ENCODE results near the gene ADGRV1.
A peak's percentile ranks its signal among the peaks of the same experiment; 100 is the strongest.
"Not testable (repeated sequence)": the region's sequence is repeated elsewhere in the genome, so short reads cannot be mapped to it uniquely, and the experiment has no call there.

ADGRV1 gene

GRCh38 chr5:91030521-91031401, 472.2 kb downstream of the ADGRV1 start:
- H3K9me3 ChIP-seq (ENCODE audit: low read length), result no peaks in the 10 kb centered on the region
- H3K36me3 ChIP-seq (ENCODE audit: insufficient read depth, low read length), result no peaks in the 10 kb centered on the region
- H3K4me1 ChIP-seq (ENCODE audit: insufficient read depth, low read length), result peaks cover 39% of the 10 kb centered on the region
- H3K9ac ChIP-seq (ENCODE audit: low read length), result no peak overlapping the region
- no peak overlapping the region for H3K4me3 ChIP-seq (ENCODE audit: low read depth in 1 of 2, low read length in 2 of 2)
- no peak overlapping the region for H3K27ac ChIP-seq (ENCODE audit: low read depth, low read length)
- H3K27me3 ChIP-seq (ENCODE audit: control insufficient read depth in 1 of 2, insufficient read depth in 2 of 2, low read length in 2 of 2), result no peaks in the 10 kb centered on the region

DNA sequence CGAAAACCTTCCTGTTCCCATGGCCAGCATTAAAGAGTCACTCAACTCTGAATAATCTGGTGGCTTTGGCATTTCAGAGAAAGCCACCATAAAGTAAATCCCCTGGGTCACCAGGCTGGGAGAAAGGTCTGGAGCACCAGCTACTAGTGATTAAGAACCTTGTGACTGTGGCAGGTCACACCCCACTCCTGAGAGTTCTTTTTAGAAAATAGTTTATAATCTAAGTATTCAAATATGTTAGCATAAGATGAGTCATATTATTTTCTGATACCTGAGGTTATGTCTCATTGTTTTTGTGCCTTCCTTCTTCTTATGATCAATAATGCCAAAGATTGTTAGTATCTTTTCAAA, 472.8 kb downstream of the ADGRV1 start:
- no peak overlapping the region for H3K4me3 ChIP-seq (ENCODE audit: low read depth in 1 of 2, low read length in 2 of 2)
- H3K4me1 ChIP-seq (ENCODE audit: insufficient read depth, low read length), result peaks cover 32% of the 10 kb centered on the region

GRCh38 chr5:91032125-91032524, 473.5 kb downstream of the ADGRV1 start:
- H3K4me3 ChIP-seq (ENCODE audit: low read depth in 1 of 2, low read length in 2 of 2), result no peak overlapping the region
- peaks cover 29% of the 10 kb centered on the region for H3K4me1 ChIP-seq (ENCODE audit: insufficient read depth, low read length)
- no peak overlapping the region for H3K9ac ChIP-seq (ENCODE audit: low read length)
- no peaks in the 10 kb centered on the region for H3K9me3 ChIP-seq (ENCODE audit: low read length)
- H3K27me3 ChIP-seq (ENCODE audit: control insufficient read depth in 1 of 2, insufficient read depth in 2 of 2, low read length in 2 of 2), result no peaks in the 10 kb centered on the region
- H3K27ac ChIP-seq (ENCODE audit: low read depth, low read length), result no peak overlapping the region
- H3K36me3 ChIP-seq (ENCODE audit: insufficient read depth, low read length), result no peaks in the 10 kb centered on the region

More for the DNA sequence above, 472.8 kb downstream of the ADGRV1 start:
- no peaks in the 10 kb centered on the region for H3K27me3 ChIP-seq (ENCODE audit: control insufficient read depth in 1 of 2, insufficient read depth in 2 of 2, low read length in 2 of 2)
- H3K9me3 ChIP-seq (ENCODE audit: low read length), result no peaks in the 10 kb centered on the region
- no peak overlapping the region for H3K27ac ChIP-seq (ENCODE audit: low read depth, low read length)
- no peaks in the 10 kb centered on the region for H3K36me3 ChIP-seq (ENCODE audit: insufficient read depth, low read length)
- no peak overlapping the region for H3K9ac ChIP-seq (ENCODE audit: low read length)

- Histone ChIP-seq H3K9ac (ENCODE audit: low read length) (no peak overlapping the region), H3K27me3 (ENCODE audit: control insufficient read depth in 1 of 2, insufficient read depth in 2 of 2, low read length in 2 of 2) (no peaks in the 10 kb centered on the region), H3K27ac (ENCODE audit: low read depth, low read length) (no peak overlapping the region), H3K36me3 (ENCODE audit: insufficient read depth, low read length) (no peaks in the 10 kb centered on the region), H3K4me1 (ENCODE audit: insufficient read depth, low read length) (peaks cover 29% of the 10 kb centered on the region), H3K4me3 (ENCODE audit: low read depth in 1 of 2, low read length in 2 of 2) (no peak overlapping the region), H3K9me3 (ENCODE audit: low read length) (no peaks in the 10 kb centered on the region)
These were observed 474.8 kb downstream of the ADGRV1 start for GRCh38 chr5:91033370-91033769.

- H3K36me3 ChIP-seq (ENCODE audit: insufficient read depth, low read length), result no peaks in the 10 kb centered on the region
- peak overlapping the region; percentile 6 for H3K27ac ChIP-seq (ENCODE audit: low read depth, low read length)
- peaks cover 46% of the 10 kb centered on the region for H3K4me1 ChIP-seq (ENCODE audit: insufficient read depth, low read length)
- peak overlapping the region in 1 of 2 donors; percentile 16 for H3K4me3 ChIP-seq (ENCODE audit: low read depth in 1 of 2, low read length in 2 of 2)
- no peaks in the 10 kb centered on the region for H3K27me3 ChIP-seq (ENCODE audit: control insufficient read depth in 1 of 2, insufficient read depth in 2 of 2, low read length in 2 of 2)
- H3K9me3 ChIP-seq (ENCODE audit: low read length), result no peaks in the 10 kb centered on the region
- no peak overlapping the region for H3K9ac ChIP-seq (ENCODE audit: low read length)
These were observed 479.7 kb downstream of the ADGRV1 start for GRCh38 chr5:91038180-91038808.

DNA sequence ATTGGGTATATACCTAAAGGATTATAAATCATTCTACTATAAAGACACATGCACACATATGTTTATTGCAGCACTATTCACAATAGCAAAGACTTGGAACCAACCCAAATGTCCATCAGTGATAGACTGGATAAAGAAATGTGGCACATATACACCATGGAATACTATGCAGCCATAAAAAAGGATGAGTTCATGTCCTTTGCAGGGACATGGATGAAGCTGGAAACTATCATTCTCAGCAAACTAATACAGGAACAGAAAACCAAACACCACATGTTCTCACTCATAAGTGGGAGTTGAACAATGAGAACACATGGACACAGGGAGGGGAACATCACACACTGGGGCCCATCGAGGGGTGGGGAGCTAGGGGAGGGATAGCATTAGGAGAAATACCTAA, 482.5 kb downstream of the ADGRV1 start:
- not testable (repeated sequence) for H3K36me3 ChIP-seq (ENCODE audit: insufficient read depth, low read length); H3K4me3 ChIP-seq (ENCODE audit: low read depth in 1 of 2, low read length in 2 of 2); H3K9ac ChIP-seq (ENCODE audit: low read length); H3K9me3 ChIP-seq (ENCODE audit: low read length); H3K27me3 ChIP-seq (ENCODE audit: control insufficient read depth in 1 of 2, insufficient read depth in 2 of 2, low read length in 2 of 2); H3K27ac ChIP-seq (ENCODE audit: low read depth, low read length)
- peaks cover 37% of the 10 kb centered on the region for H3K4me1 ChIP-seq (ENCODE audit: insufficient read depth, low read length)

- no peak overlapping the region for H3K9ac ChIP-seq (ENCODE audit: low read length)
- no peaks in the 10 kb centered on the region for H3K9me3 ChIP-seq (ENCODE audit: low read length)
- no peak overlapping the region for H3K4me3 ChIP-seq (ENCODE audit: low read depth in 1 of 2, low read length in 2 of 2)
- no peaks in the 10 kb centered on the region for H3K36me3 ChIP-seq (ENCODE audit: insufficient read depth, low read length)
- no peak overlapping the region for H3K27ac ChIP-seq (ENCODE audit: low read depth, low read length)
- no peaks in the 10 kb centered on the region for H3K27me3 ChIP-seq (ENCODE audit: control insufficient read depth in 1 of 2, insufficient read depth in 2 of 2, low read length in 2 of 2)
- peaks cover 32% of the 10 kb centered on the region for H3K4me1 ChIP-seq (ENCODE audit: insufficient read depth, low read length)
These were observed 483.8 kb downstream of the ADGRV1 start for GRCh38 chr5:91042247-91042935.

DNA sequence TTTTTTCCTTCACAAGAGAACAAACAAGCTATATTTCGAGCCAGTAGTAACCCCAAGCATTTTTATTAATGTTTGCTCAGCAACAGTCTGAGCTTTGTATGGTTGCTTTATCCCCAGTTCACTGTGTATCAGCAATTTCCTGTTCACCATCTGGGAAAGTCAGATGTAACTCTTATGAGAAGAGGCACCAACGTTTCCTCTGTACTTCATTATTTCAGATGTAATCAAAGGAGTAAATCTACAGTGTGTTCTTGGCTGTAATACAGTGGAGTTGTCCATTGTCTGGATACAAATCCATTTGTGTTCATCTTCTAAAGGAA, 484.3 kb downstream of the ADGRV1 start:
- Histone ChIP-seq H3K36me3 (ENCODE audit: insufficient read depth, low read length) (no peaks in the 10 kb centered on the region), H3K4me1 (ENCODE audit: insufficient read depth, low read length) (peaks cover 29% of the 10 kb centered on the region), H3K4me3 (ENCODE audit: low read depth in 1 of 2, low read length in 2 of 2) (no peak overlapping the region), H3K9me3 (ENCODE audit: low read length) (no peaks in the 10 kb centered on the region), H3K27ac (ENCODE audit: low read depth, low read length) (no peak overlapping the region), H3K9ac (ENCODE audit: low read length) (no peak overlapping the region), H3K27me3 (ENCODE audit: control insufficient read depth in 1 of 2, insufficient read depth in 2 of 2, low read length in 2 of 2) (no peaks in the 10 kb centered on the region)

DNA sequence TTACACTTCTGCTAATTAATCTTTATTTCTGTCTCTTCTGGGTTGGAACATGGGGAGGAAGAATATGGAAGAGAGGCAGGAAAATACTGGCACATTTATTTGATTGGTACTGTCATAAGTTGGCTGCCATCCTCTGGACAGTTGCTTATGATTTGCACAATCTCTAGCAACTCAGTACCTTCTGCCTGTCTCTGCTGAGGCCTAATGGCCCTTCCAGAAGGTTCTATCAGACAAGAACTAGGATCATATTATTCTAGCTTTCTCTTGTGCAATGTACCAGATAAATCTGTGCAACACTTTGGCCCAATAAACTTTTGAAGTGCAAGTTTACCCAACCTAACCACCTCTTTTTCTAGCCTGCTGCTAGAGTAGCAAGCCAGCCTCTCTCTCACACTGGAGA, 489.5 kb downstream of the ADGRV1 start:
- Histone ChIP-seq H3K9me3 (ENCODE audit: low read length) (no peaks in the 10 kb centered on the region), H3K9ac (ENCODE audit: low read length) (no peak overlapping the region), H3K4me3 (ENCODE audit: low read depth in 1 of 2, low read length in 2 of 2) (no peak overlapping the region), H3K4me1 (ENCODE audit: insufficient read depth, low read length) (peaks cover 17% of the 10 kb centered on the region), H3K27ac (ENCODE audit: low read depth, low read length) (no peak overlapping the region), H3K27me3 (ENCODE audit: control insufficient read depth in 1 of 2, insufficient read depth in 2 of 2, low read length in 2 of 2) (no peaks in the 10 kb centered on the region), H3K36me3 (ENCODE audit: insufficient read depth, low read length) (no peaks in the 10 kb centered on the region)

DNA sequence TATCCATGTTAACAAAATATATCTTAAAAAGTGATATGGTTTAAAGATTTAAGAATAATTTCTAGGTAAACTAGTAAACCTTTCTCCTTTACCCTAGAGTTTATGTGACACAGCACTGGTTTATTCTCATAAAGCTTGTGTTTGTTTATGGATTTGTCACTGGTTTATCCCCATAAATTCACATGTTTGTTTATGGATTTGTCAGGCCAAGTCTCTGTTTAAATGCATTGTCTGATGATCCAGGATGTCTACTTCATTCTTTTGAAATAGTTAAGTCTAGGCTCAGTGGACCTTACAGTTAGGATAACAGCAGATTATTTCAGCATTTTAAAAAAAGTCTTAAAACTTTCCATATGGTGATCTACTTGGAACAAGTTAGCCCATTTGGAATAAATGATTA, 490.5 kb downstream of the ADGRV1 start:
- H3K27ac ChIP-seq (ENCODE audit: low read depth, low read length), result no peak overlapping the region
- no peaks in the 10 kb centered on the region for H3K36me3 ChIP-seq (ENCODE audit: insufficient read depth, low read length)
- peaks cover 25% of the 10 kb centered on the region for H3K4me1 ChIP-seq (ENCODE audit: insufficient read depth, low read length)
- H3K9ac ChIP-seq (ENCODE audit: low read length), result no peak overlapping the region
- no peak overlapping the region for H3K4me3 ChIP-seq (ENCODE audit: low read depth in 1 of 2, low read length in 2 of 2)
- no peaks in the 10 kb centered on the region for H3K9me3 ChIP-seq (ENCODE audit: low read length)
- H3K27me3 ChIP-seq (ENCODE audit: control insufficient read depth in 1 of 2, insufficient read depth in 2 of 2, low read length in 2 of 2), result no peaks in the 10 kb centered on the region

DNA sequence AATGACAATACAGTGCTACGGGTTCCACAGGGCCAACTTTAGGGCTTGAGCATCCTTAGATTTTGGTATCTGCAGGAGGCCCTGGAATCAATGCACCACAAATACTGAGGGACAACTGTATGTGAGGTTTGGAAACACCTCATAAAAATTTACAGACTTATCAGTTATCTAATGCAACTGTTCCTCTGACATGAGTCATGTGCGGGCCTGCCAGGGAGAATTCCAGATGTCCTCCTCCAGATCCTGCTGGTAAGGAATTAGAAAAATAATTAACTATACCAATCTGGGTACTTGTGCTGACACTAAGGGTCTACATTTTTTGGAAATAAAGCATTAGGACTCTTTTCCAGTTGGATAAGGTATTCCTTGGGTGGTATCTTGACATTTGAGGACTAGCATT, 491.2 kb downstream of the ADGRV1 start:
- Histone ChIP-seq H3K9me3 (ENCODE audit: low read length) (no peaks in the 10 kb centered on the region), H3K4me1 (ENCODE audit: insufficient read depth, low read length) (peaks cover 26% of the 10 kb centered on the region), H3K27me3 (ENCODE audit: control insufficient read depth in 1 of 2, insufficient read depth in 2 of 2, low read length in 2 of 2) (no peaks in the 10 kb centered on the region), H3K4me3 (ENCODE audit: low read depth in 1 of 2, low read length in 2 of 2) (no peak overlapping the region), H3K36me3 (ENCODE audit: insufficient read depth, low read length) (no peaks in the 10 kb centered on the region), H3K9ac (ENCODE audit: low read length) (no peak overlapping the region), H3K27ac (ENCODE audit: low read depth, low read length) (no peak overlapping the region)

Measured in muscle layer of colon (tissue), 2 donors.